ENCODE results near the gene ANAPC2. TPM values are rescaled to one million over a fixed set of nuclear protein-coding genes. Genes with fewer than 3 reads are reported as not detected.

Gene ANAPC2
- total and polyA plus RNA-seq, 4 donors = 31.9 to 60.9 (median 41.1) TPM

- no peak for TF ChIP-seq CTCF (IDR thresholded peaks at IDR 0.05; ENCODE audit: control extremely low read depth, extremely low read depth)
- no peak overlapping the region for H3K27ac ChIP-seq (ENCODE audit: low read depth in 1 of 2, low read length in 1 of 2)
- WGBS, 2 donors = 58 to 74% methylated on average over 4 of the region's 4 CpGs
- H3K4me3 ChIP-seq = no peak overlapping the region
- DNase-seq (no peak), ATAC-seq (ENCODE audit: insufficient read depth, low FRiP score) (no peak)
- peaks cover 0 to 3% (median 0%) of the 10 kb centered on the region in 5 donors for H3K4me1 ChIP-seq (ENCODE audit: control insufficient read depth in 5 of 5, insufficient read depth in 5 of 5, low read length in 5 of 5)
- peaks cover 12 to 39% (median 14%) of the 10 kb centered on the region in 3 donors for H3K27me3 ChIP-seq (ENCODE audit: control insufficient read depth in 3 of 3, insufficient read depth in 3 of 3, low read length in 2 of 3)
- H3K36me3 ChIP-seq (ENCODE audit: control insufficient read depth in 4 of 4, insufficient read depth in 4 of 4, low read length in 4 of 4) = no peaks in the 10 kb centered on the region
- no peak overlapping the region for H3K9ac ChIP-seq (ENCODE audit: insufficient read depth in 1 of 2, low read length in 2 of 2)
- peaks cover 0 to 5% (median 0%) of the 10 kb centered on the region in 4 donors for H3K9me3 ChIP-seq (ENCODE audit: control insufficient read depth in 4 of 4, insufficient read depth in 3 of 4, low read length in 3 of 4)
Measured at GRCh38 chr9:137143459-137143858, 44.9 kb downstream of the ANAPC2 start.

DNA sequence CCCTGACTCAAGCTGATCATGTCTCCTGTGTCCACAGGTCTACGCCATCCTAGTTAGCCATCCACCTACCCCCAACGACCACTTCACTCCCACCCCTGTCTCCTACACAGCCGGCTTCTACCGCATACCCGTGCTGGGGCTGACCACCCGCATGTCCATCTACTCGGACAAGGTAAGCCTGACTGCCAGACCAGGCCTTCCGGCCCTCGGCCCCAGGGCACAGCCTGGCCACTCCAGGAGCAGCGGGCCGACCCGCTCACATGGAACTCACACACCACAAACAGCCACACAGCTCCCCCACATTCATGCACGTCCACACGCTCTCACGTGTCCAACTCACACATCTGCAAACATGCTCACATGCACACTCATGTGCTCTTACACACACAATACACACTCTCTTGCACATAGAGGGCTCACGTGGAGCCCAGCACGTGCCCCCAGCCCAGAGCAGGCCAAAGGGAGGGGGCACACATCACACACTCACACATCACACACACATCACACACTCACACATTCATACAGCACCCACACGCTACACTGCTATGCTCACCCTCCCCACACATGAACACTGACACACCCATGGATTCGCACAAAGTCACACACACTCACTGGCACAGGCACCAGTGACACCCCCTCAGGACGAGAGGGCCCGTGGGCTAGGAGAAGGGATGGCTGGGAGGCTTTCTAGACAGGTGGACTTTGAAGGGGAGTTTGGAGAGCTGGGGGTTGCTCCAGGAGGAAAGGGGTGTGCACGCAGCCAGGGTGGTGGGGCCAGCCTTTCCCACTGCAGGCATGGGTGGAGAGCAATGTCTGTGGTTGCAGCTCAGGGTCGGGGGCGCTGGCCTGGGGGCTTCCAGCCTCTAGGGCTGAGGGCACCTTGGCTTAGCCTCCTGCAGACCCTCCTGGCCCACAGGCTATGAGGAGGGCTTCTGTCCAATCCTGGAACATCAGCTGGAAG, 46.1 kb downstream of the ANAPC2 start:
- H3K36me3 ChIP-seq (ENCODE audit: control insufficient read depth in 4 of 4, insufficient read depth in 4 of 4, low read length in 4 of 4) = no peaks in the 10 kb centered on the region
- no peak for ATAC-seq (ENCODE audit: insufficient read depth, low FRiP score)
- peaks cover 16 to 43% (median 21%) of the 10 kb centered on the region in 3 donors for H3K27me3 ChIP-seq (ENCODE audit: control insufficient read depth in 3 of 3, insufficient read depth in 3 of 3, low read length in 2 of 3)
- no peak overlapping the region for H3K27ac ChIP-seq (ENCODE audit: low read depth in 1 of 2, low read length in 1 of 2)
- no peak overlapping the region for H3K9ac ChIP-seq (ENCODE audit: insufficient read depth in 1 of 2, low read length in 2 of 2)
- H3K4me1 ChIP-seq (ENCODE audit: control insufficient read depth in 5 of 5, insufficient read depth in 5 of 5, low read length in 5 of 5) = peaks cover 0 to 3% (median 0%) of the 10 kb centered on the region in 5 donors
- H3K9me3 ChIP-seq (ENCODE audit: control insufficient read depth in 4 of 4, insufficient read depth in 3 of 4, low read length in 3 of 4) = peaks cover 0 to 7% (median 0%) of the 10 kb centered on the region in 4 donors
- no peak for TF ChIP-seq CTCF (IDR thresholded peaks at IDR 0.05; ENCODE audit: control extremely low read depth, extremely low read depth)
- no peak for DNase-seq
- no peak overlapping the region for H3K4me3 ChIP-seq
- 70 to 83% methylated on average over 24 of the region's 24 CpGs for WGBS, 2 donors

- Histone ChIP-seq H3K27me3 (ENCODE audit: control insufficient read depth in 3 of 3, insufficient read depth in 3 of 3, low read length in 2 of 3) (peaks cover 20 to 46% (median 24%) of the 10 kb centered on the region in 3 donors), H3K9me3 (ENCODE audit: control insufficient read depth in 4 of 4, insufficient read depth in 3 of 4, low read length in 3 of 4) (peaks cover 0 to 7% (median 0%) of the 10 kb centered on the region in 4 donors), H3K36me3 (ENCODE audit: control insufficient read depth in 4 of 4, insufficient read depth in 4 of 4, low read length in 4 of 4) (no peaks in the 10 kb centered on the region), H3K27ac (ENCODE audit: low read depth in 1 of 2, low read length in 1 of 2) (no peak overlapping the region), H3K4me3 (no peak overlapping the region), H3K9ac (ENCODE audit: insufficient read depth in 1 of 2, low read length in 2 of 2) (no peak overlapping the region), H3K4me1 (ENCODE audit: control insufficient read depth in 5 of 5, insufficient read depth in 5 of 5, low read length in 5 of 5) (peaks cover 0 to 3% (median 0%) of the 10 kb centered on the region in 5 donors)
- ATAC-seq (ENCODE audit: insufficient read depth, low FRiP score) (no peak), DNase-seq (no peak)
- TF ChIP-seq CTCF (IDR thresholded peaks at IDR 0.05; ENCODE audit: control extremely low read depth, extremely low read depth) = no peak
- WGBS, 2 donors = 71 to 81% methylated on average over 17 of the region's 17 CpGs
Measured at GRCh38 chr9:137141050-137141810, 47.1 kb downstream of the ANAPC2 start.
